NCI-H1092 treated with DMSO at 0.1 percent for 48 hours (cell line): ENCODE measurements around the gene COL25A1.
"Not testable (repeated sequence)": the region's sequence is repeated elsewhere in the genome, so short reads cannot be mapped to it uniquely, and the experiment has no call there.

Experiments
- DNase-seq: peaks from one replicate; lab custom pipeline; 2025; lab: John Stamatoyannopoulos, UW

Gene COL25A1

GRCh38 chr4:109049926-109050325 lies 252.5 kb downstream of the COL25A1 start:
- DNase-seq = no peak

- no peak for DNase-seq
These were observed 255.8 kb downstream of the COL25A1 start for GRCh38 chr4:109046471-109047201.

GRCh38 chr4:109044431-109044830 lies 258.0 kb downstream of the COL25A1 start:
- DNase-seq = no peak

GRCh38 chr4:109043286-109043685 lies 259.2 kb downstream of the COL25A1 start:
- DNase-seq = no peak

- DNase-seq = no peak
These were observed 260.7 kb downstream of the COL25A1 start for GRCh38 chr4:109041463-109042360.

GRCh38 chr4:109040441-109040840 lies 262.0 kb downstream of the COL25A1 start:
- DNase-seq = no peak

GRCh38 chr4:109037026-109037425 lies 265.4 kb downstream of the COL25A1 start:
- no peak for DNase-seq

- DNase-seq = no peak
These were observed 268.5 kb downstream of the COL25A1 start for GRCh38 chr4:109033993-109034392.

- DNase-seq = no peak
These were observed 269.8 kb downstream of the COL25A1 start for GRCh38 chr4:109032671-109033070.

GRCh38 chr4:109029987-109030386 lies 272.5 kb downstream of the COL25A1 start:
- no peak for DNase-seq

GRCh38 chr4:109027016-109027500 lies 275.4 kb downstream of the COL25A1 start:
- no peak for DNase-seq

- DNase-seq = no peak
These were observed 275.9 kb downstream of the COL25A1 start for GRCh38 chr4:109026588-109026987.

- no peak for DNase-seq
These were observed 276.9 kb downstream of the COL25A1 start for GRCh38 chr4:109025471-109026076.

GRCh38 chr4:109022961-109023360 lies 279.5 kb downstream of the COL25A1 start:
- no peak for DNase-seq

GRCh38 chr4:109021630-109022029 lies 280.8 kb downstream of the COL25A1 start:
- not testable (repeated sequence) for DNase-seq

- DNase-seq = no peak
These were observed 281.6 kb downstream of the COL25A1 start for GRCh38 chr4:109020861-109021260.

- DNase-seq = no peak
These were observed 286.3 kb downstream of the COL25A1 start for GRCh38 chr4:109016200-109016599.

- no peak for DNase-seq
These were observed 287.0 kb downstream of the COL25A1 start for GRCh38 chr4:109015413-109015810.

GRCh38 chr4:109014593-109015412 lies 287.7 kb downstream of the COL25A1 start:
- DNase-seq = no peak

- no peak for DNase-seq
These were observed 290.1 kb downstream of the COL25A1 start for GRCh38 chr4:109012286-109012880.
